GM18951 (cell line): Measurements from ENCODE around the gene CYBB.

Experiments used
- POLR2A ChIP-seq: IDR thresholded peaks from 4 replicates; pipeline ENCODE4 v1.6.1; 2011; ENCODE audit warnings: mild to moderate bottlenecking; ENCODE audit not compliant: insufficient read length, insufficient read depth; ENCODE audit errors: extremely low read depth
- in situ Hi-C: fragments of 300-500 bp; cut with MboI; formaldehyde crosslinking; loops from one replicate; pipeline ENCODE4 v1.12.0; 2022; ENCODE audit warnings: low sequenced_read_pairs, mixed read lengths, inconsistent platforms; ENCODE audit not compliant: unreplicated experiment

The CYBB gene

GRCh38 chrX:37830371-37830770 lies 50.5 kb downstream of the CYBB start:
- no peak for TF ChIP-seq POLR2A
- in situ Hi-C loops = no loop called here

- in situ Hi-C loops = no loop called here
- no peak for TF ChIP-seq POLR2A
Measured at GRCh38 chrX:37834937-37835336, 55.1 kb downstream of the CYBB start.

- in situ Hi-C loops = no loop called here
- TF ChIP-seq POLR2A = no peak
Measured at GRCh38 chrX:37840931-37841330, 61.1 kb downstream of the CYBB start.

- in situ Hi-C loops = no loop called here
- TF ChIP-seq POLR2A = no peak
Measured at GRCh38 chrX:37844622-37845021, 64.8 kb downstream of the CYBB start.

GRCh38 chrX:37846141-37846540 lies 66.3 kb downstream of the CYBB start:
- in situ Hi-C loops = no loop called here
- no peak for TF ChIP-seq POLR2A

GRCh38 chrX:37846558-37846933 lies 66.7 kb downstream of the CYBB start:
- TF ChIP-seq POLR2A = no peak
- in situ Hi-C loops = no loop called here

GRCh38 chrX:37846934-37847732 lies 67.3 kb downstream of the CYBB start, which contains the start of gene DYNLT3:
Gene DYNLT3 (minus strand): TSS chrX:37847571. CDS start chrX:37847510, 61 bp downstream.
- in situ Hi-C loops = no loop called here
- peak; percentile 61 for TF ChIP-seq POLR2A

- TF ChIP-seq POLR2A = peak; percentile 14
- in situ Hi-C loops = no loop called here
Measured at GRCh38 chrX:37847733-37848197, 67.9 kb downstream of the CYBB start.

GRCh38 chrX:37854148-37854547 lies 74.3 kb downstream of the CYBB start:
- in situ Hi-C loops = no loop called here
- no peak for TF ChIP-seq POLR2A

- in situ Hi-C loops = no loop called here
- no peak for TF ChIP-seq POLR2A
Measured at GRCh38 chrX:37854748-37855147, 74.9 kb downstream of the CYBB start.

- no peak for TF ChIP-seq POLR2A
- in situ Hi-C loops = no loop called here
Measured at GRCh38 chrX:37860721-37861120, 80.9 kb downstream of the CYBB start.

- TF ChIP-seq POLR2A = no peak
- in situ Hi-C loops = no loop called here
Measured at GRCh38 chrX:37862851-37863250, 83.0 kb downstream of the CYBB start.
